Measurements from ENCODE around the gene FRMD4B.

DNA sequence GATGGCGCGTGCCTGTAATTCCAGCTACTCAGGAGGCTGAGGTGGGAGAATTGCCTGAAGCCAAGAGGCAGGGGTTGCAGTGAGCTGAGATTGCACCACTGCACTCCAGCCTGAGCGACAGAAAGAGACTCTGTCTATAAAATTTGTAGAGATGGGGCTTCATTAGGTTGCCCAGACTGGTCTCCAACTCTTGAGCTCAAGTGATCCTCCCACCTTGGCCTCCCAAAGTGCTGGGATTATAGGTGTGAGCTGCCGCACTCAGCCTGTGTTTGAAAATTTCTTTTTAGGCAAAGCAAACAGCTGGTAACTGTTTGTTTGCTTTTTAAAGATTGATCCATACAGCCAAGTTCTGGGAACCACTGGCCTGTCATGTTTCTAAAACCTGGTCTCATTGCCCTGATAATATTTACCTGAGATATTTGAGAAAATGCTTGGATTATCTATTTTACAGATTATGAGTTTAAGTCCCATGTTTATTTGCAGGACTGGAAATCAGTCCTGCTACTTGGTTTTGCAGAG is 199.3 kb downstream of the FRMD4B start:
- TF ChIP-seq CTCF (IDR thresholded peaks at IDR 0.05; ENCODE audit: insufficient read depth, low read length) (no peak), POLR2AphosphoS5 (IDR thresholded peaks at IDR 0.05; ENCODE audit: low read depth) (no peak), REST (IDR thresholded peaks at IDR 0.05; ENCODE audit: insufficient replicate concordance, low read depth) (no peak), SPI1 (IDR thresholded peaks at IDR 0.05; ENCODE audit: borderline replicate concordance, low read depth) (no peak), GABPA (IDR thresholded peaks at IDR 0.05; ENCODE audit: low read depth) (no peak)
